Measurements from ENCODE around the gene NIPSNAP2. TPM values are rescaled to one million over a fixed set of nuclear protein-coding genes. Genes with fewer than 3 reads are reported as not detected.

Gene NIPSNAP2
- total and polyA plus RNA-seq, 8 donors = 52.4 to 101 (median 86.8) TPM

- Histone ChIP-seq H3K36me3 (peaks cover 0 to 11% of the 10 kb centered on the region in 2 donors), H3K27ac (no peak overlapping the region)
- ATAC-seq = no peak
Measured at GRCh38 chr7:55973747-55974250, 9.4 kb downstream of the NIPSNAP2 start.

GRCh38 chr7:55975988-55976633 lies 11.7 kb downstream of the NIPSNAP2 start:
- H3K4me3 ChIP-seq = no peak overlapping the region
- no peak for DNase-seq
- no peaks in the 10 kb centered on the region for H3K27me3 ChIP-seq
- H3K27ac ChIP-seq = no peak overlapping the region
- no peak for ATAC-seq
- peaks cover 0 to 4% of the 10 kb centered on the region in 2 donors for H3K4me1 ChIP-seq
- H3K9me3 ChIP-seq = no peaks in the 10 kb centered on the region
- intact Hi-C loops (cut with DNase I) = no loop called here
- no peak for TF ChIP-seq CTCF (IDR thresholded peaks at IDR 0.05)
- peaks cover 0 to 28% of the 10 kb centered on the region in 2 donors for H3K36me3 ChIP-seq

More at GRCh38 chr7:55973747-55974250, 9.4 kb downstream of the NIPSNAP2 start:
- no peaks in the 10 kb centered on the region for H3K9me3 ChIP-seq
- H3K4me3 ChIP-seq = no peak overlapping the region
- no peaks in the 10 kb centered on the region for H3K27me3 ChIP-seq
- peaks cover 0 to 4% of the 10 kb centered on the region in 2 donors for H3K4me1 ChIP-seq
- intact Hi-C loops (cut with DNase I) = no loop called here
- TF ChIP-seq CTCF (IDR thresholded peaks at IDR 0.05) = no peak
- no peak for DNase-seq

- Histone ChIP-seq H3K36me3 (peaks cover 0 to 45% of the 10 kb centered on the region in 2 donors), H3K4me1 (peaks cover 0 to 4% of the 10 kb centered on the region in 2 donors), H3K4me3 (no peak overlapping the region), H3K9me3 (no peaks in the 10 kb centered on the region), H3K27me3 (no peaks in the 10 kb centered on the region), H3K27ac (peak overlapping the region in 1 of 2 donors; percentile 2)
- no peak for DNase-seq
- no peak for TF ChIP-seq CTCF (IDR thresholded peaks at IDR 0.05)
- intact Hi-C loops (cut with DNase I) = no loop called here
- no peak for ATAC-seq
Measured at GRCh38 chr7:55977831-55978230, 13.4 kb downstream of the NIPSNAP2 start.

- Histone ChIP-seq H3K27ac (no peak overlapping the region), H3K27me3 (no peaks in the 10 kb centered on the region), H3K9me3 (no peaks in the 10 kb centered on the region), H3K36me3 (peaks cover 0 to 69% of the 10 kb centered on the region in 2 donors), H3K4me1 (peaks cover 0 to 4% of the 10 kb centered on the region in 2 donors), H3K4me3 (no peak overlapping the region)
- TF ChIP-seq CTCF (IDR thresholded peaks at IDR 0.05) = no peak
- intact Hi-C loops (cut with DNase I) = no loop called here
- DNase-seq = no peak
- ATAC-seq = no peak
Measured at GRCh38 chr7:55980266-55980665, 15.9 kb downstream of the NIPSNAP2 start.

- no peaks in the 10 kb centered on the region for H3K27me3 ChIP-seq
- intact Hi-C loops (cut with DNase I) = no loop called here
- DNase-seq (no peak), ATAC-seq (no peak)
- no peaks in the 10 kb centered on the region for H3K9me3 ChIP-seq
- TF ChIP-seq CTCF (IDR thresholded peaks at IDR 0.05) = no peak
- no peak overlapping the region for H3K27ac ChIP-seq
- peaks cover 0 to 98% of the 10 kb centered on the region in 2 donors for H3K36me3 ChIP-seq
- H3K4me1 ChIP-seq = no peaks in the 10 kb centered on the region
- H3K4me3 ChIP-seq = no peak overlapping the region
Measured at GRCh38 chr7:55983537-55983936, 19.2 kb downstream of the NIPSNAP2 start.
